ENCODE measurements around the gene ITGB1BP1. TPM values are rescaled to one million over a fixed set of nuclear protein-coding genes. Genes with fewer than 3 reads are reported as not detected.
A peak's percentile ranks its signal among the peaks of the same experiment; 100 is the strongest.

ITGB1BP1 gene
- total and polyA plus RNA-seq, 8 donors, result 10.8 to 55.4 (median 22.7) TPM

GRCh38 chr2:9392898-9393765 lies 30.2 kb downstream of the ITGB1BP1 start:
- WGBS, 2 donors, result 82 to 88% methylated on average over 28 of the region's 28 CpGs
- H3K9me3 ChIP-seq, result no peaks in the 10 kb centered on the region
- H3K27me3 ChIP-seq, result no peaks in the 10 kb centered on the region
- intact Hi-C loops (cut with DNase I), result no loop called here
- TF ChIP-seq CTCF (IDR thresholded peaks at IDR 0.05), result no peak
- DNase-seq, result peak in 1 of 6 donors; percentile 46
- FAIRE-seq, result no peak
- ATAC-seq, result no peak
- H3K4me1 ChIP-seq, result no peaks in the 10 kb centered on the region
- H3K4me3 ChIP-seq, result no peak overlapping the region
- no peak overlapping the region for H3K27ac ChIP-seq
- peaks cover 0 to 11% (median 4%) of the 10 kb centered on the region in 3 donors for H3K36me3 ChIP-seq

- DNase-seq, result peak in 1 of 6 donors; percentile 9
- no peak overlapping the region for H3K27ac ChIP-seq
- no peak for FAIRE-seq
- intact Hi-C loops (cut with DNase I), result no loop called here
- H3K9me3 ChIP-seq, result no peaks in the 10 kb centered on the region
- peaks cover 0 to 11% (median 4%) of the 10 kb centered on the region in 3 donors for H3K36me3 ChIP-seq
- H3K4me3 ChIP-seq, result no peak overlapping the region
- no peak for ATAC-seq
- TF ChIP-seq CTCF (IDR thresholded peaks at IDR 0.05), result no peak
- no peaks in the 10 kb centered on the region for H3K4me1 ChIP-seq
- no peaks in the 10 kb centered on the region for H3K27me3 ChIP-seq
- 91% methylated on average over 13 of the region's 13 CpGs for WGBS, 2 donors
Observed at GRCh38 chr2:9391961-9392720, 31.2 kb downstream of the ITGB1BP1 start.

GRCh38 chr2:9390991-9391390 lies 32.3 kb downstream of the ITGB1BP1 start:
- ATAC-seq, result no peak
- H3K4me3 ChIP-seq, result no peak overlapping the region
- no peaks in the 10 kb centered on the region for H3K9me3 ChIP-seq
- no peaks in the 10 kb centered on the region for H3K27me3 ChIP-seq
- H3K36me3 ChIP-seq, result peaks cover 0 to 11% (median 4%) of the 10 kb centered on the region in 3 donors
- no peaks in the 10 kb centered on the region for H3K4me1 ChIP-seq
- FAIRE-seq, result no peak
- intact Hi-C loops (cut with DNase I), result no loop called here
- H3K27ac ChIP-seq, result no peak overlapping the region
- peak in 1 of 6 donors; percentile 30 for DNase-seq
- WGBS, 2 donors, result 92 to 93% methylated on average over 19 of the region's 19 CpGs
- TF ChIP-seq CTCF (IDR thresholded peaks at IDR 0.05), result no peak

- Histone ChIP-seq H3K4me3 (no peak overlapping the region), H3K36me3 (peaks cover 0 to 11% (median 4%) of the 10 kb centered on the region in 3 donors), H3K4me1 (no peaks in the 10 kb centered on the region), H3K9me3 (no peaks in the 10 kb centered on the region), H3K27ac (no peak overlapping the region), H3K27me3 (no peaks in the 10 kb centered on the region)
- intact Hi-C loops (cut with DNase I), result no loop called here
- WGBS, 2 donors, result 86 to 89% methylated on average over 7 of the region's 7 CpGs
- DNase-seq (peak in 1 of 6 donors; percentile 30), ATAC-seq (no peak), FAIRE-seq (no peak)
- no peak for TF ChIP-seq CTCF (IDR thresholded peaks at IDR 0.05)
Observed at GRCh38 chr2:9390151-9390850, 33.0 kb downstream of the ITGB1BP1 start.

Data from pancreas (tissue), 10 donors.